Panc1 (cell line): ENCODE data around the gene GOLGB1.

Experiments
- CTCF ChIP-seq: fragments of 450-650 bp; IDR thresholded peaks from 2 replicates; pipeline ENCODE4 v1.5.1; 2017; ENCODE audit warnings: mild to moderate bottlenecking
- POLR2AphosphoS5 ChIP-seq: IDR thresholded peaks from 2 replicates; pipeline ENCODE4 v1.6.1; 2012; ENCODE audit warnings: mild to moderate bottlenecking, low read depth, low read length, moderate library complexity
- REST ChIP-seq, 2 experiments: IDR thresholded peaks; 2 replicates each; pipeline ENCODE4 v1.6.1; 2011 to 2012; ENCODE audit warnings: low read depth in 2 of 2, control low read depth in 1 of 2, low read length in 1 of 2, mild to moderate bottlenecking in 1 of 2, moderate library complexity in 1 of 2; ENCODE audit not compliant: insufficient read depth in 1 of 2

- TF ChIP-seq REST (IDR thresholded peaks at IDR 0.05; ENCODE audit: insufficient read depth in 1 of 2, low read depth in 2 of 2, low read length in 1 of 2) (no peak), CTCF (no peak), POLR2AphosphoS5 (no peak)
Measured at GRCh38 chr3:121794264-121794983, 44.9 kb upstream of the GOLGB1 start.
